ENCODE results near the gene CENPV.

DNA sequence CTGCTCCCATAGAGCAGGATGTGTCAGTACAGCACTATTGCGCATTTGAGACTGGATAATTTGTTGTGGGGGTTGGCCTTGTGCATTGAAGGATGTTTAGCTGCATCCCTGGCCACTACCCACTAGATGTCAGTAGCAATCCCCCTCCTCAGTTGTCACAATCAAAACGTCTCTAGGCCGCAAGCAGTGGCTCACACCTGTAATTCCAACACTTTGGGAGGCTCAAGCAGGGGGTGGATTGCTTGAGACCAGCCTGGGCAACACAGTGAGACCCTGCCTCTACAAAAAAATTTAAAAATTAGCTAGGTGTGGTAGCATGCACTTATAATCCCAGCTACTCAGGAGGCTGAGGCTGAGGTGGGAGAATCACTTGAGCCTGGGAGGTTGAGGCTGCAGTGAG is 48.4 kb downstream of the CENPV start:
- no peak for TF ChIP-seq FOXP2 (optimal IDR thresholded peaks at IDR 0.05; ENCODE audit: control extremely low read depth, extremely low read length, insufficient read depth)
- TF ChIP-seq POLR2AphosphoS5 (IDR thresholded peaks at IDR 0.05; ENCODE audit: borderline replicate concordance, low read depth, low read length): no peak
- TF ChIP-seq EZH2 (IDR thresholded peaks at IDR 0.05): no peak
